HFFc6 (cell line): ENCODE data around the gene THTPA. TPM values are rescaled to one million over a fixed set of nuclear protein-coding genes. Genes with fewer than 3 reads are reported as not detected.

Experiments used
- DNase-seq: peaks from one replicate; pipeline ENCODE4 v3.0.0-alpha.2; 2018
- H3K27ac Mint-ChIP-seq: 2 replicates; pipeline ENCODE4 v1.8.0; 2020; ENCODE audit warnings: mild to moderate bottlenecking, mixed read lengths
- H3K27me3 Mint-ChIP-seq: 2 replicates; pipeline ENCODE4 v1.8.0; 2021; ENCODE audit warnings: mild to moderate bottlenecking, moderate library complexity, mixed read lengths; ENCODE audit not compliant: insufficient read depth
- H3K36me3 Mint-ChIP-seq: 2 replicates; pipeline ENCODE4 v1.8.0; 2021; ENCODE audit warnings: low read depth, mixed read lengths
- H3K4me1 Mint-ChIP-seq: 2 replicates; pipeline ENCODE4 v1.8.0; 2020; ENCODE audit warnings: low read depth, mixed read lengths
- H3K4me3 Mint-ChIP-seq: 2 replicates; pipeline ENCODE4 v1.8.0; 2020; ENCODE audit warnings: mild to moderate bottlenecking, moderate library complexity, mixed read lengths
- H3K9me3 Mint-ChIP-seq: 2 replicates; pipeline ENCODE4 v1.8.0; 2020; ENCODE audit warnings: mild to moderate bottlenecking, mixed read lengths
- CTCF ChIP-seq: fragments of 200-600 bp; sonication (generic); IDR thresholded peaks from 2 replicates; pipeline ENCODE4 v1.5.0; 2021; ENCODE audit warnings: antibody characterized with exemption, mild to moderate bottlenecking
- total RNA-seq, 6 experiments: library from RNA; stranded (reverse); fragmentation: NEBNext Ultra II Directional; extraction: Animal tissue kit (Norgen Biotek cat#: 25700); gene quantifications; 2 replicates in 1 of 6; 3 replicates in 5 of 6; pipeline ENCODE4 v1.2.3, GENCODE V29; 2021

Gene THTPA
- total RNA-seq, 6 experiments from 2014 or later: 10.4 to 14.1 (median 11.0) TPM

DNA sequence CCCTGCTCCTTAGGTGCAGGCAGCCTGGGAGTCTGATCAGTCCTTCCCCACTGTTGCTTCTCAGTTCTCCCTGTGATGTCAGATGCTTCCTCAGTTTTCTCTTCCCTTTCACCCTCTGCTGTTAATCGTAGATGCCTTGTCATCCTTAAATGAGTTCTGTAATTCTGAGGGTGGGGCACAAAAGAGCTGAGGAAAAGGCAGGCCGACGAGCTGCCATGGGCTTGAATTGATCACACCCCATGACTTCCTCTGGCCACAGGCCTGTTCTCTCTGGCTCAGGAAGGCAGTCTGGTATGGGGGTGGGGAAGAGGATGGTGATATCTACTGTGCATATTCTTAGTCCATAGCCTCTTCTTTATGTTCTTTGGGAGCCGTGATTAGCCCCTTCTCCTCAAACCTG, 16.8 kb downstream of the THTPA start:
- TF ChIP-seq CTCF: no peak
- Mint-ChIP-seq H3K9me3 (no peaks in the 10 kb centered on the region), H3K36me3 (no peaks in the 10 kb centered on the region), H3K27ac (no peak overlapping the region), H3K27me3 (peaks cover 36% of the 10 kb centered on the region), H3K4me1 (peaks cover 6% of the 10 kb centered on the region), H3K4me3 (no peak overlapping the region)
- DNase-seq: no peak

GRCh38 chr14:23573384-23574015, 17.4 kb downstream of the THTPA start:
- Mint-ChIP-seq H3K27ac (no peak overlapping the region), H3K4me1 (peaks cover 3% of the 10 kb centered on the region), H3K4me3 (no peak overlapping the region), H3K36me3 (no peaks in the 10 kb centered on the region), H3K27me3 (peaks cover 36% of the 10 kb centered on the region), H3K9me3 (no peaks in the 10 kb centered on the region)
- DNase-seq: no peak
- no peak for TF ChIP-seq CTCF

DNA sequence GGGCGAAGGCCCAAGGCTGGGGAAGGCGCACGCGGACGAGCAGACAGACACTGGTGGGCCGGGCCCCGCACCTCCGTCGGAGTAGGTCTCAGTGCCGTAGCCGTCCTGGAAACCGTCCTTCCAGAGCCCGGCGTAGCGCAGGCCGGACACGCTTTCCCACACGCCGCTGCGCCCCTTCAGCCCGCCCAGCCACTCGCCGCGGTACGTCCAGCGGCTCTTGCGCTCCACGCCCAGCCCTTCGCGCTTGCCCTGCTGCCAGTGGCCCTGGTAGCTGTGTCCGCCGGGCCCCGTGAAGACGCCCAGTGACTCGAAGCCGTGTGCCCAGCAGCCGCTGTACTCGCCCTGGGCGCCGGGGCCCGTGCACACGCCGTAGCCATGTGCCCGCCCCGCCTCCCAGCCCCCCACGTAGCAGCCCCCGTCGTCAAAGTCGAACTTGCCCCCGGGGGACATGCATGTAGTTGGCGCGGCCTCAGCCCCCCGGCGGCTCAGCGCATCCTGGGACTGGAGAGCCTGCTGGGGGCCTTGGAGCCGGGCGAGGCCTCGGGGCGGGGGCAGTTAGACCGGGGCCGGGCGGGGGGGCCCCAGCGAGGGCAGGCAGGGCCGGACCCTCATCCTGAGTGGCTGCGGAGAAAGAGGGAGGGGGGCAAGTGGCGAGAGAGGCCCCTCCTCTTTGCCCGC, 21.1 kb downstream of the THTPA start:
- Mint-ChIP-seq H3K27me3 (peaks cover 33% of the 10 kb centered on the region), H3K27ac (no peak overlapping the region), H3K36me3 (no peaks in the 10 kb centered on the region)

DNA sequence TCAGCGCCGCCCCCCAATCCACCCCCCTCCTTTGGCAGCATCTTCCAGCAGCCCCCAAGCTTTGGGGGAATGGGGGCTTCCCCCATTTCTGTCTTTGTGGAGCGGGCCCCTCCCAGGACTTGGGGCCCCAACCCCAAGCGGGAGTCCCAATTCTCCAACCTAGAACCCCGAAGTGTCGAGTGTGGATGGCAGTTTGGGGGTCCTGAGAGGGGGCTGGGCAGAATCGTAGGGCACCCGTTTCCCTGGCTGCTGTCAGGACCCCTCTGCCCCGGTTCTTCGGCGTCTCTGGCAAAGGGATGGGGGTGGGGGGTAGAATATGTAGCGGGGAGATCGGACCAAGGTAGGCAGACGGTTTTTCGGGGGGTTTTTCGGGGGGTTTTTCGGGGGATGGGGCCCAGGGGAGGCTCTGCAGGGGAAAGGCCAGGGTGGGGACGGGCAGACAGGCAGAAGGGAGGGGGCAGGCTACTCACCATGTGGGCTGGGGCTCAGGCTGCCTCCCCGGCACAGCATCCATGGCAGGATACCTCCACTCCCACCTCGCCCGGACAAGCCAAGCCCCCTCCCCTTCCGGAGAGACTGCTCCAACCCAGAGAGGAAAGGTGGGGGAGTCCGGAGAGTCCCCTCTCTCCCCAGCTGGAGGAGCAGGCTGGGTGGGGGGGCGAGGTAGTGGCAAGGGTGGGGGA, 21.8 kb downstream of the THTPA start:
- peaks cover 29% of the 10 kb centered on the region for H3K27me3 Mint-ChIP-seq
- no peaks in the 10 kb centered on the region for H3K9me3 Mint-ChIP-seq
- DNase-seq: no peak
- no peaks in the 10 kb centered on the region for H3K36me3 Mint-ChIP-seq
- no peak for TF ChIP-seq CTCF
- no peaks in the 10 kb centered on the region for H3K4me1 Mint-ChIP-seq
- H3K27ac Mint-ChIP-seq: no peak overlapping the region
- no peak overlapping the region for H3K4me3 Mint-ChIP-seq

More for the DNA sequence above, 21.1 kb downstream of the THTPA start:
- no peak for TF ChIP-seq CTCF
- H3K4me1 Mint-ChIP-seq: no peaks in the 10 kb centered on the region
- no peaks in the 10 kb centered on the region for H3K9me3 Mint-ChIP-seq
- no peak overlapping the region for H3K4me3 Mint-ChIP-seq
- no peak for DNase-seq

GRCh38 chr14:23578560-23579310, 22.7 kb downstream of the THTPA start, which contains the start of gene JPH4:
JPH4 (minus strand) TSS chr14:23578790; CDS start chr14:23577453, 1,337 bp downstream.
- Mint-ChIP-seq H3K9me3 (no peaks in the 10 kb centered on the region), H3K36me3 (no peaks in the 10 kb centered on the region), H3K27ac (no peak within 1 kb of the TSS), H3K4me1 (no peaks in the 10 kb centered on the region), H3K4me3 (no peak within 1 kb of the TSS), H3K27me3 (peaks cover 28% of the 10 kb centered on the region)
- no peak for DNase-seq
- no peak for TF ChIP-seq CTCF
